Endothelial cell of umbilical vein (primary cell): ENCODE results near the gene ANAPC1. TPM values are rescaled to one million over a fixed set of nuclear protein-coding genes. Genes with fewer than 3 reads are reported as not detected.
A peak's percentile ranks its signal among the peaks of the same experiment; 100 is the strongest.

Experiments
- BruUV-seq: library from RNA; stranded (reverse); fragments of 400-500 nt; replicated peaks from 2 replicates; lab custom pipeline; 2021; lab: Mats Ljungman, UMichigan
- CTCF ChIA-PET: fragments of 300-600, 350-600 bp; sonication (Branson Sonifier 250); formaldehyde crosslinking; loops from one replicate; lab custom pipeline; 2021; ENCODE audit warnings: antibody characterized with exemption, inconsistent platforms; lab: Charles Lee
- POLR2A ChIA-PET: fragments of 300-600, 350-600 bp; sonication (Branson Sonifier 250); formaldehyde crosslinking; loops from one replicate; lab custom pipeline; 2021; ENCODE audit warnings: antibody characterized with exemption, inconsistent platforms; lab: Charles Lee
- DNase-seq: peaks from one replicate; pipeline ENCODE4 v3.0.0-alpha.2; 2011; ENCODE audit warnings: low read depth, low spot score
- FAIRE-seq: peaks from 2 replicates; lab custom pipeline; 2011; peaks lifted over from hg19 to GRCh38; lab: Jason Lieb, UNC
- H2AFZ ChIP-seq: 2 replicates; pipeline ENCODE4 v1.6.0; 2012; ENCODE audit warnings: low read depth, low read length, control low read depth, inconsistent platforms
- H3K27ac ChIP-seq: 2 replicates; pipeline ENCODE4 v1.5.1; 2011; ENCODE audit warnings: low read depth, mild to moderate bottlenecking, control low read depth, low read length, moderate library complexity; ENCODE audit not compliant: insufficient read depth
- H3K27me3 ChIP-seq, 2 experiments: 2 replicates each; pipeline versions ENCODE4 v1.6.0 to v1.6.1; 2011; ENCODE audit warnings: low read length in 2 of 2, mixed read lengths in 1 of 2; ENCODE audit not compliant: control insufficient read depth in 2 of 2, insufficient read depth in 2 of 2
- H3K36me3 ChIP-seq, 2 experiments: 2 replicates in 1 of 2; 3 replicates in 1 of 2; pipeline ENCODE4 v1.5.1; 2011; ENCODE audit warnings: low read length in 2 of 2, mild to moderate bottlenecking in 1 of 2, moderate library complexity in 1 of 2; ENCODE audit not compliant: control insufficient read depth in 2 of 2, insufficient read depth in 2 of 2; ENCODE audit errors: extremely low read depth in 1 of 2
- H3K4me1 ChIP-seq: 3 replicates; pipeline ENCODE4 v1.5.1; 2011; ENCODE audit warnings: mild to moderate bottlenecking, low read length; ENCODE audit not compliant: control insufficient read depth, insufficient read depth; ENCODE audit errors: extremely low read depth
- H3K4me2 ChIP-seq: 2 replicates; pipeline ENCODE4 v1.6.1; 2011; ENCODE audit warnings: low read length, control low read depth, mixed read lengths; ENCODE audit not compliant: insufficient read depth
- H3K4me3 ChIP-seq, 3 experiments: fragments of 200-600 bp in 1 of 3; sonication (generic), shearing (Covaris generic) in 1 of 3; replicated peaks in 1 of 3; 2 replicates each; pipeline ENCODE4 v1.5.1; 2011 to 2016; ENCODE audit warnings: control low read depth in 3 of 3, low read length in 3 of 3, mild to moderate bottlenecking in 2 of 3, inconsistent platforms in 1 of 3, low read depth in 1 of 3, moderate library complexity in 1 of 3; ENCODE audit not compliant: insufficient read depth in 1 of 3
- H3K79me2 ChIP-seq: 2 replicates; pipeline ENCODE4 v1.6.0; 2012; ENCODE audit warnings: low read length, inconsistent platforms; ENCODE audit not compliant: control insufficient read depth, insufficient read depth
- H3K9ac ChIP-seq: replicated peaks from 2 replicates; pipeline ENCODE3; 2011; ENCODE audit warnings: low read length, control low read depth; ENCODE audit not compliant: insufficient read depth; ENCODE audit errors: extremely low read depth
- H3K9me1 ChIP-seq: replicated peaks from 3 replicates; pipeline ENCODE4 v1.6.0; 2011; ENCODE audit warnings: mild to moderate bottlenecking, low read length; ENCODE audit not compliant: control insufficient read depth, insufficient read depth; ENCODE audit errors: extremely low read depth
- H3K9me3 ChIP-seq: replicated peaks from 2 replicates; pipeline ENCODE4 v1.5.1; 2012; ENCODE audit warnings: low read length, inconsistent platforms; ENCODE audit not compliant: control insufficient read depth, insufficient read depth
- H4K20me1 ChIP-seq: replicated peaks from 2 replicates; pipeline ENCODE3; 2011; ENCODE audit warnings: mild to moderate bottlenecking, low read length; ENCODE audit not compliant: control insufficient read depth, insufficient read depth; ENCODE audit errors: extremely low read depth
- EZH2 ChIP-seq: IDR thresholded peaks from 2 replicates; pipeline ENCODE4 v1.6.1; 2012; ENCODE audit warnings: borderline replicate concordance, low read depth, mild to moderate bottlenecking, moderate library complexity, low read length, inconsistent platforms; ENCODE audit not compliant: severe bottlenecking
- FOS ChIP-seq: IDR thresholded peaks from 2 replicates; pipeline ENCODE4 v1.6.1; 2011; ENCODE audit warnings: mild to moderate bottlenecking, low read length, moderate library complexity, borderline replicate concordance; ENCODE audit not compliant: insufficient read depth
- JUN ChIP-seq: IDR thresholded peaks from 2 replicates; pipeline ENCODE4 v1.6.1; 2011; ENCODE audit warnings: borderline replicate concordance, low read depth; ENCODE audit not compliant: insufficient read length, insufficient read depth
- MAX ChIP-seq: IDR thresholded peaks from 2 replicates; pipeline ENCODE4 v1.6.1; 2011; ENCODE audit not compliant: insufficient read depth, insufficient read length
- MYC ChIP-seq: IDR thresholded peaks from one replicate; pipeline ENCODE4 v1.6.1; 2011; ENCODE audit warnings: mild to moderate bottlenecking, low read depth, low read length
- POLR2A ChIP-seq: IDR thresholded peaks from 2 replicates; pipeline ENCODE4 v1.6.1; 2012; ENCODE audit warnings: low read depth, mild to moderate bottlenecking, control low read depth, low read length
- POLR2AphosphoS5 ChIP-seq: IDR thresholded peaks from 2 replicates; pipeline ENCODE4 v1.6.1; 2012; ENCODE audit warnings: low read depth, mild to moderate bottlenecking, control low read depth, low read length, moderate library complexity; ENCODE audit not compliant: insufficient read depth
- dilution Hi-C: fragments of 300-500 bp; cut with MboI; formaldehyde crosslinking; loops from one replicate; pipeline ENCODE4 v1.15.0; 2019; ENCODE audit warnings: low sequenced_read_pairs; ENCODE audit not compliant: extremely low pct_ligation_motif_present
- intact Hi-C: fragments of 100-400 bp; cut with micrococcal nuclease; formaldehyde crosslinking; loops from one replicate; pipeline ENCODE4 v1.10.0; 2022
- polyA plus RNA-seq, 4 experiments: library from polyadenylated mRNA; depleted of rRNA in 3 of 4; stranded (reverse) in 3 of 4; unstranded in 1 of 4; fragments of >200 nt; gene quantifications; 2 replicates each; pipeline versions ENCODE4 v1.2.1 to v1.2.3, GENCODE V29; 2011 to 2012; ENCODE audit warnings: missing spikeins in 1 of 4
- total RNA-seq: library from RNA; stranded (reverse); gene quantifications from 2 replicates; pipeline ENCODE4 v1.2.3, GENCODE V29; 2021
- TF ChIP-seq, protein P1 (sequence below), 2 donors: IDR thresholded peaks; 1 replicate in 1 of 2; 2 replicates in 1 of 2; pipeline ENCODE4 v1.5.1; 2011; ENCODE audit warnings: low read length in 2 of 2, mild to moderate bottlenecking in 2 of 2, moderate library complexity in 2 of 2, control low read depth in 1 of 2, inconsistent platforms in 1 of 2, low read depth in 1 of 2; ENCODE audit not compliant: insufficient read depth in 1 of 2; ENCODE audit errors: extremely low read depth in 1 of 2

ANAPC1 gene
- total and polyA plus RNA-seq, 2 donors (not counting 3 experiments of a cell fraction or from before 2014, with no cell fraction given): 21.9 to 61.5 TPM

DNA sequence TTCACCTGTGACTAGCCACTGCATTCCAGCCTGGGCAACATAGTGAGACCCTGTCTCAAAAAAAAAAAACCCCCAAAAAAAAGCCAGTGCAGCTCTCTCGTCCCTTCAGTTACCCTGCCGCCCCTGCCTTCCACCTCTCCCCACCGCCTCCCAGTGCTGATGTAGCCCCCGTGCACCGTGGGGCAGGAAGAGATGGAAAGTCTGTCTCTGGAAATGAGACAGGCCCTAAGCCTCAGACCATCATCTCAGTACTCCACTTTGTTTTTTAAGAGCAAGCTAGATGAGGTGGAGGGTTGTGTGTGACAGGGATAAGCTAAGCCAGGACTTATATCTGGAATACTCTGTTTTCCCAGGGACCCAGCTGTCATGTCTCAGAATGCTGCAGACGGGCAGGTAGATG lies 46.4 kb upstream of the ANAPC1 start:
- peaks cover 0 to 5% of the 10 kb centered on the region in 2 experiments for H3K36me3 ChIP-seq
- H3K4me3 ChIP-seq: no peak overlapping the region
- no peaks in the 10 kb centered on the region for H3K9me3 ChIP-seq
- no peaks in the 10 kb centered on the region for H3K27me3 ChIP-seq
- DNase-seq (no peak), FAIRE-seq (no peak)
- no peak overlapping the region for H2AFZ ChIP-seq
- no peaks in the 10 kb centered on the region for H3K9me1 ChIP-seq
- dilution Hi-C loops (no loop called here), intact Hi-C loops (no loop called here)
- peak overlapping the region; percentile 29 for H3K4me2 ChIP-seq
- POLR2A ChIA-PET: interaction anchor here (0.5 kb wide), 1 partner anchor 44 kb away, joined by 7 read pairs; no protein-coding TSS in a partner anchor
- TF ChIP-seq POLR2AphosphoS5 (no peak), MYC (no peak), MAX (no peak), EZH2 (no peak), FOS (no peak), JUN (no peak), POLR2A (no peak)
- TF ChIP-seq, protein P1, sequence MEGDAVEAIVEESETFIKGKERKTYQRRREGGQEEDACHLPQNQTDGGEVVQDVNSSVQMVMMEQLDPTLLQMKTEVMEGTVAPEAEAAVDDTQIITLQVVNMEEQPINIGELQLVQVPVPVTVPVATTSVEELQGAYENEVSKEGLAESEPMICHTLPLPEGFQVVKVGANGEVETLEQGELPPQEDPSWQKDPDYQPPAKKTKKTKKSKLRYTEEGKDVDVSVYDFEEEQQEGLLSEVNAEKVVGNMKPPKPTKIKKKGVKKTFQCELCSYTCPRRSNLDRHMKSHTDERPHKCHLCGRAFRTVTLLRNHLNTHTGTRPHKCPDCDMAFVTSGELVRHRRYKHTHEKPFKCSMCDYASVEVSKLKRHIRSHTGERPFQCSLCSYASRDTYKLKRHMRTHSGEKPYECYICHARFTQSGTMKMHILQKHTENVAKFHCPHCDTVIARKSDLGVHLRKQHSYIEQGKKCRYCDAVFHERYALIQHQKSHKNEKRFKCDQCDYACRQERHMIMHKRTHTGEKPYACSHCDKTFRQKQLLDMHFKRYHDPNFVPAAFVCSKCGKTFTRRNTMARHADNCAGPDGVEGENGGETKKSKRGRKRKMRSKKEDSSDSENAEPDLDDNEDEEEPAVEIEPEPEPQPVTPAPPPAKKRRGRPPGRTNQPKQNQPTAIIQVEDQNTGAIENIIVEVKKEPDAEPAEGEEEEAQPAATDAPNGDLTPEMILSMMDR (IDR thresholded peaks at IDR 0.05; ENCODE audit: extremely low read depth in 1 of 2, insufficient read depth in 1 of 2, low read depth in 1 of 2, low read length in 2 of 2): no peak
- peak overlapping the region; percentile 4 for H3K9ac ChIP-seq
- CTCF ChIA-PET: interaction anchor here (1.1 to 2.2 kb wide), 3 partner anchors 8 to 85 kb away, joined by 3 to 6 read pairs (median 4); no protein-coding TSS in a partner anchor
- peaks cover 3% of the 10 kb centered on the region for H3K79me2 ChIP-seq
- BruUV-seq: no TSS peak
- H3K27ac ChIP-seq: peak overlapping the region; percentile 65
- peaks cover 11% of the 10 kb centered on the region for H3K4me1 ChIP-seq
- no peaks in the 10 kb centered on the region for H4K20me1 ChIP-seq
